GM12878 (cell line): Measurements from ENCODE around the gene ANKRD53. TPM values are rescaled to one million over a fixed set of nuclear protein-coding genes. Genes with fewer than 3 reads are reported as not detected.
A peak's percentile ranks its signal among the peaks of the same experiment; 100 is the strongest.
"Not testable (repeated sequence)": the region's sequence is repeated elsewhere in the genome, so short reads cannot be mapped to it uniquely, and the experiment has no call there.

Experiments used
- ATAC-seq: fragments of 200-7000 bp; cut with Tn5 transposase; 3 replicates; pipeline ENCODE4 v1.9.1; 2020; ENCODE audit warnings: mild to moderate bottlenecking, moderate library complexity
- BruUV-seq: library from RNA; stranded (reverse); fragments of 400-500 nt; replicated peaks from 2 replicates; lab custom pipeline; 2021; lab: Mats Ljungman, UMichigan
- CTCF ChIA-PET: fragments of 300-600 bp; sonication (Branson Sonifier 250); formaldehyde crosslinking; extraction: SDS; loops from one replicate; lab custom pipeline; 2021; ENCODE audit warnings: inconsistent platforms; lab: Yijun Ruan, JAX
- POLR2A ChIA-PET: fragments of 350-600 bp; formaldehyde crosslinking; extraction: SDS; loops from one replicate; lab custom pipeline; 2021; ENCODE audit warnings: inconsistent platforms; lab: Charles Lee
- RAD21 ChIA-PET: fragments of 300-600 bp; sonication (Branson Sonifier 250); formaldehyde crosslinking; loops from one replicate; lab custom pipeline; 2023; ENCODE audit warnings: antibody characterized with exemption; ENCODE audit not compliant: unreplicated experiment; lab: Charles Lee
- SMC1A ChIA-PET: fragments of 300-600 bp; sonication (Branson Sonifier 250); formaldehyde crosslinking; loops from one replicate; lab custom pipeline; 2023; ENCODE audit not compliant: unreplicated experiment, uncharacterized antibody; lab: Charles Lee
- DNase-seq: peaks from one replicate; pipeline ENCODE4 v3.0.0-alpha.2; 2011; ENCODE audit warnings: low read depth, low spot score
- FAIRE-seq: peaks from 3 replicates; lab custom pipeline; 2011; peaks lifted over from hg19 to GRCh38; lab: Jason Lieb, UNC
- H2AFZ ChIP-seq: 2 replicates; pipeline ENCODE4 v1.6.0; 2011; ENCODE audit warnings: low read depth, low read length, control low read depth; ENCODE audit not compliant: control insufficient read depth
- H3K27ac ChIP-seq: 2 replicates; pipeline ENCODE4 v1.5.1; 2011; ENCODE audit warnings: control low read depth; ENCODE audit not compliant: control insufficient read depth, insufficient read depth
- H3K27me3 ChIP-seq, 2 experiments: replicated peaks in 1 of 2; 2 replicates each; pipeline versions ENCODE4 v1.6.0 to v1.6.1; 2011; ENCODE audit warnings: low read length in 1 of 2; ENCODE audit not compliant: control insufficient read depth in 2 of 2, insufficient read depth in 2 of 2
- H3K36me3 ChIP-seq, 2 experiments: 2 replicates each; pipeline ENCODE4 v1.5.1; 2011; ENCODE audit warnings: low read length in 1 of 2; ENCODE audit not compliant: control insufficient read depth in 2 of 2, insufficient read depth in 2 of 2
- H3K4me1 ChIP-seq: 2 replicates; pipeline ENCODE4 v1.6.1; 2011; ENCODE audit warnings: mild to moderate bottlenecking, low read length, moderate library complexity, mixed read lengths; ENCODE audit not compliant: control insufficient read depth, insufficient read depth
- H3K4me2 ChIP-seq: 2 replicates; pipeline ENCODE4 v1.6.0; 2011; ENCODE audit warnings: control low read depth; ENCODE audit not compliant: control insufficient read depth, insufficient read depth
- H3K4me3 ChIP-seq: fragments of 200-600 bp; sonication (generic); 2 replicates; pipeline ENCODE4 v1.5.1; 2016
- H3K79me2 ChIP-seq: 2 replicates; pipeline ENCODE4 v1.6.0; 2011; ENCODE audit warnings: low read length; ENCODE audit not compliant: control insufficient read depth, insufficient read depth
- H3K9ac ChIP-seq: 2 replicates; pipeline ENCODE4 v1.8.0; 2011; ENCODE audit warnings: low read length, control low read depth, mixed read lengths; ENCODE audit not compliant: control insufficient read depth, insufficient read depth
- H3K9me3 ChIP-seq: replicated peaks from 3 replicates; pipeline ENCODE4 v1.5.1; 2011; ENCODE audit warnings: mild to moderate bottlenecking, low read length; ENCODE audit not compliant: control insufficient read depth, insufficient read depth
- H4K20me1 ChIP-seq: 2 replicates; pipeline ENCODE4 v1.6.0; 2011; ENCODE audit not compliant: control insufficient read depth, insufficient read depth
- BCL3 ChIP-seq: IDR thresholded peaks from 2 replicates; pipeline ENCODE4 v1.6.1; 2011; ENCODE audit warnings: borderline replicate concordance, low read depth, mild to moderate bottlenecking, moderate library complexity, low read length; ENCODE audit not compliant: insufficient read depth, poor library complexity, severe bottlenecking
- E2F8 ChIP-seq: fragments of 450-650 bp; IDR thresholded peaks from 2 replicates; pipeline ENCODE4 v1.6.1; 2018; ENCODE audit warnings: mild to moderate bottlenecking, low read depth, moderate library complexity; ENCODE audit not compliant: partially characterized antibody
- IRF4 ChIP-seq: IDR thresholded peaks from 2 replicates; pipeline ENCODE4 v1.6.1; 2011; ENCODE audit warnings: low read depth, low read length
- RAD51 ChIP-seq: fragments of 450-650 bp; IDR thresholded peaks from 2 replicates; pipeline ENCODE4 v1.6.1; 2016; ENCODE audit warnings: moderate library complexity, mild to moderate bottlenecking, inconsistent platforms
- SP1 ChIP-seq: IDR thresholded peaks from one replicate; pipeline ENCODE4 v1.6.1; 2011; ENCODE audit warnings: low read depth, low read length
- TCF3 ChIP-seq: IDR thresholded peaks from 2 replicates; pipeline ENCODE4 v1.6.1; 2012; ENCODE audit warnings: low read depth, mild to moderate bottlenecking, low read length, borderline replicate concordance; ENCODE audit not compliant: insufficient read depth
- ZNF384 ChIP-seq: IDR thresholded peaks from 2 replicates; pipeline ENCODE4 v1.6.1; 2012; ENCODE audit warnings: low read depth, mild to moderate bottlenecking, low read length, improper control_type of control experiment, borderline replicate concordance
- WGBS: methylation state at CpG from one replicate; pipeline ENCODE4 v1.1.6; 2016; ENCODE audit warnings: low lambda C conversion rate; ENCODE audit not compliant: insufficient replicate concordance, insufficient coverage; ENCODE audit errors: missing lambda C conversion rate; 5-methylcytosine and 5-hydroxymethylcytosine counted together
- in situ Hi-C: fragments of 300-500 bp; cut with MboI; formaldehyde crosslinking; loops from 9 replicates; pipeline ENCODE4 v1.14.3; 2018; ENCODE audit warnings: mixed read lengths
- intact Hi-C: fragments of 100-400 bp; cut with micrococcal nuclease; formaldehyde crosslinking; loops from one replicate; pipeline ENCODE4 v1.14.2; 2022; ENCODE audit not compliant: unreplicated experiment
- polyA plus RNA-seq, 11 experiments: library from polyadenylated mRNA; depleted of rRNA in 4 of 11; unstranded in 6 of 11; stranded (reverse) in 5 of 11; fragments of >200 nt; fragmentation: Nextera tagmentation in 4 of 11; fragmentation: Illumina TruSeq in 1 of 11; extraction: Ambion mirVana in 4 of 11; extraction: Trizol in 1 of 11; gene quantifications; 1 replicate in 1 of 11; 2 replicates in 10 of 11; pipeline versions ENCODE4 v1.2.1 to v1.2.3, GENCODE V29; 2011 to 2016; ENCODE audit warnings: inconsistent platforms in 2 of 11, missing spikeins in 2 of 11, low read depth in 1 of 11
- total RNA-seq, 4 experiments: library from RNA; depleted of rRNA in 3 of 4; stranded (reverse); fragments of >200 nt in 3 of 4; fragmentation: Illumina TruSeq in 1 of 4; extraction: Trizol in 1 of 4; gene quantifications; 2 replicates each; pipeline versions ENCODE4 v1.2.1 to v1.2.3, GENCODE V29; 2013 to 2021

ANKRD53 gene
- total and polyA plus RNA-seq, 10 of the 15 experiments (the other 5 are each of a cell fraction or from before 2014, with no cell fraction given): 0.04 TPM; not detected in 8

- in situ Hi-C loops (no loop called here), intact Hi-C loops (no loop called here)
- no peak overlapping the region for H2AFZ ChIP-seq
- H3K79me2 ChIP-seq: no peaks in the 10 kb centered on the region
- no peaks in the 10 kb centered on the region for H3K36me3 ChIP-seq
- 51% methylated on average over 13 of the region's 13 CpGs for WGBS
- RAD21 ChIA-PET: no interaction called here
- H3K9ac ChIP-seq: no peak overlapping the region
- no peak for FAIRE-seq
- POLR2A ChIA-PET: no interaction called here
- peaks cover 0 to 1% of the 10 kb centered on the region in 2 experiments; a peak in 2 of 4 replicates for H3K27me3 ChIP-seq
- H3K9me3 ChIP-seq: no peaks in the 10 kb centered on the region
- no peak for TF ChIP-seq SP1
- TF ChIP-seq ZNF384: no peak
- TF ChIP-seq E2F8: no peak
- 0 out of 2 replicates have a peak, but pooled peaks have one; percentile 39 for TF ChIP-seq TCF3
- no peak for TF ChIP-seq IRF4
- peak; percentile 91 for TF ChIP-seq BCL3
- TF ChIP-seq RAD51: no peak
- no peaks in the 10 kb centered on the region for H3K4me1 ChIP-seq
- no TSS peak for BruUV-seq
- H3K4me3 ChIP-seq: no peak overlapping the region
- no peak for ATAC-seq
- no peaks in the 10 kb centered on the region for H4K20me1 ChIP-seq
- H3K4me2 ChIP-seq: no peak overlapping the region
- CTCF ChIA-PET: no interaction called here
- no peak overlapping the region for H3K27ac ChIP-seq
- SMC1A ChIA-PET: interaction anchor here (1.1 kb wide), 1 partner anchor 45 kb away, joined by 4 read pairs; no protein-coding TSS in a partner anchor
- DNase-seq: no peak
Observed at GRCh38 chr2:71008342-71008741, 29.9 kb downstream of the ANKRD53 start.

GRCh38 chr2:71011786-71012185 lies 33.4 kb downstream of the ANKRD53 start:
- not testable (repeated sequence) for BruUV-seq

More at GRCh38 chr2:71011786-71012185, 33.4 kb downstream of the ANKRD53 start:
- H4K20me1 ChIP-seq, RAD21 ChIA-PET, intact Hi-C loops, in situ Hi-C loops, H3K4me3 ChIP-seq, H3K27ac ChIP-seq, DNase-seq, H3K4me1 ChIP-seq, H3K27me3 ChIP-seq, H3K36me3 ChIP-seq, H3K9ac ChIP-seq, H3K79me2 ChIP-seq, SMC1A ChIA-PET, ATAC-seq, H2AFZ ChIP-seq, FAIRE-seq, POLR2A ChIA-PET, H3K4me2 ChIP-seq, H3K9me3 ChIP-seq, CTCF ChIA-PET: not testable (repeated sequence)
- 18% methylated on average over 6 of the region's 6 CpGs for WGBS
